Progenitor cell of endocrine pancreas (in vitro differentiated cells): ENCODE data around the gene HMGCLL1. TPM values are rescaled to one million over a fixed set of nuclear protein-coding genes. Genes with fewer than 3 reads are reported as not detected.

Experiments
- DNase-seq: peaks from one replicate; pipeline ENCODE4 v3.0.0; 2021; ENCODE audit warnings: low spot score; ENCODE audit not compliant: unreplicated experiment
- H3K27ac Mint-ChIP-seq: 2 replicates; pipeline ENCODE4 v1.8.0; 2021; ENCODE audit warnings: mild to moderate bottlenecking, moderate library complexity, mixed read lengths
- H3K27me3 Mint-ChIP-seq: 2 replicates; pipeline ENCODE4 v1.8.0; 2021; ENCODE audit warnings: mixed read lengths
- H3K36me3 Mint-ChIP-seq: 2 replicates; pipeline ENCODE4 v1.8.0; 2022; ENCODE audit warnings: mixed read lengths; ENCODE audit not compliant: insufficient read depth
- H3K4me1 Mint-ChIP-seq: 2 replicates; pipeline ENCODE4 v1.8.0; 2021; ENCODE audit warnings: low read depth, mixed read lengths
- H3K4me3 Mint-ChIP-seq: 2 replicates; pipeline ENCODE4 v1.8.0; 2021; ENCODE audit warnings: low read depth, mild to moderate bottlenecking, moderate library complexity, mixed read lengths
- H3K9me3 Mint-ChIP-seq: 2 replicates; pipeline ENCODE4 v1.8.0; 2021; ENCODE audit warnings: low read depth, mixed read lengths
- total RNA-seq: library from RNA; stranded (reverse); gene quantifications from 2 replicates; pipeline ENCODE4 v1.2.1, GENCODE V29; 2021
- TF ChIP-seq, protein P1 (sequence below): fragments of 200-600 bp; sonication (generic); IDR thresholded peaks from one replicate; pipeline ENCODE4 v1.5.0; 2021; ENCODE audit warnings: antibody characterized with exemption, mild to moderate bottlenecking; ENCODE audit not compliant: unreplicated experiment

The HMGCLL1 gene
- total RNA-seq, 1 donor from 2014 or later: 0.96 TPM

DNA sequence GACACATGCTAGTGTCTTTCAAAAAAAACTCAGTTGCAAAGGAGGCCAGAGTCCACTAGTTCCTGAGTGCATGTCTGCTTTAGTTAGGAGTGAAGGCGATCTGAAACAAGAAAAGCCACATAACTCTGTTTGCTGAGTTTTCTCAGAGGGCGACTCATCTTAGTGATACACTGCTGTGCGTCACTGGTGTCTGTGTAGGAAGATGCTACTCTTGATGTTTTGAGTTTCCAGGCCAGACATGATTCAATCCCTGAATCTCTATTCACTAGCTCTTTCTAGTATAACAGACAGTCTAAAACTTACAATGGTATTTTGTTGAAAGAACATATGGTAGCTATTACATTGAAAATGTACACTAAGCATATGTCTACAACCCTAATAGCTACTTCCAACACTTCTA lies 190.8 kb downstream of the HMGCLL1 start:
- Mint-ChIP-seq H3K27me3 (no peaks in the 10 kb centered on the region), H3K4me3 (no peak overlapping the region), H3K36me3 (no peaks in the 10 kb centered on the region), H3K27ac (no peak overlapping the region), H3K9me3 (no peaks in the 10 kb centered on the region), H3K4me1 (no peaks in the 10 kb centered on the region)
- no peak for DNase-seq
- TF ChIP-seq, protein P1, sequence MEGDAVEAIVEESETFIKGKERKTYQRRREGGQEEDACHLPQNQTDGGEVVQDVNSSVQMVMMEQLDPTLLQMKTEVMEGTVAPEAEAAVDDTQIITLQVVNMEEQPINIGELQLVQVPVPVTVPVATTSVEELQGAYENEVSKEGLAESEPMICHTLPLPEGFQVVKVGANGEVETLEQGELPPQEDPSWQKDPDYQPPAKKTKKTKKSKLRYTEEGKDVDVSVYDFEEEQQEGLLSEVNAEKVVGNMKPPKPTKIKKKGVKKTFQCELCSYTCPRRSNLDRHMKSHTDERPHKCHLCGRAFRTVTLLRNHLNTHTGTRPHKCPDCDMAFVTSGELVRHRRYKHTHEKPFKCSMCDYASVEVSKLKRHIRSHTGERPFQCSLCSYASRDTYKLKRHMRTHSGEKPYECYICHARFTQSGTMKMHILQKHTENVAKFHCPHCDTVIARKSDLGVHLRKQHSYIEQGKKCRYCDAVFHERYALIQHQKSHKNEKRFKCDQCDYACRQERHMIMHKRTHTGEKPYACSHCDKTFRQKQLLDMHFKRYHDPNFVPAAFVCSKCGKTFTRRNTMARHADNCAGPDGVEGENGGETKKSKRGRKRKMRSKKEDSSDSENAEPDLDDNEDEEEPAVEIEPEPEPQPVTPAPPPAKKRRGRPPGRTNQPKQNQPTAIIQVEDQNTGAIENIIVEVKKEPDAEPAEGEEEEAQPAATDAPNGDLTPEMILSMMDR: no peak
